ENCODE measurements around the gene SLC2A9. TPM values are rescaled to one million over a fixed set of nuclear protein-coding genes. Genes with fewer than 3 reads are reported as not detected.

The SLC2A9 gene
- total RNA-seq, 1 donor from 2014 or later, result 0.72 TPM

GRCh38 chr4:10041036-10041435 is 19.7 kb upstream of the SLC2A9 start:
- H3K4me1 Mint-ChIP-seq (ENCODE audit: low read depth), result peaks cover 7% of the 10 kb centered on the region
- peaks cover 14% of the 10 kb centered on the region for H3K9me3 Mint-ChIP-seq (ENCODE audit: low read depth)
- H3K27ac Mint-ChIP-seq (ENCODE audit: unreplicated experiment), result no peak overlapping the region
- H3K36me3 Mint-ChIP-seq (ENCODE audit: low read depth), result peaks cover 6% of the 10 kb centered on the region
- H3K4me3 Mint-ChIP-seq (ENCODE audit: unreplicated experiment), result no peak overlapping the region
- TF ChIP-seq CTCF (IDR thresholded peaks at IDR 0.05), result no peak
- no peak for DNase-seq (ENCODE audit: low spot score)
- peaks cover 7% of the 10 kb centered on the region for H3K27me3 Mint-ChIP-seq (ENCODE audit: low read depth)

- Mint-ChIP-seq H3K36me3 (ENCODE audit: low read depth) (peaks cover 6% of the 10 kb centered on the region), H3K4me3 (ENCODE audit: unreplicated experiment) (no peak overlapping the region), H3K27ac (ENCODE audit: unreplicated experiment) (no peak overlapping the region), H3K27me3 (ENCODE audit: low read depth) (peaks cover 7% of the 10 kb centered on the region), H3K4me1 (ENCODE audit: low read depth) (peaks cover 2% of the 10 kb centered on the region), H3K9me3 (ENCODE audit: low read depth) (peaks cover 14% of the 10 kb centered on the region)
- TF ChIP-seq CTCF (IDR thresholded peaks at IDR 0.05), result no peak
- no peak for DNase-seq (ENCODE audit: low spot score)
These were observed 19.0 kb upstream of the SLC2A9 start for GRCh38 chr4:10040049-10040892.

GRCh38 chr4:10036807-10037342 is 15.6 kb upstream of the SLC2A9 start:
- H3K4me1 Mint-ChIP-seq (ENCODE audit: low read depth), result peaks cover 21% of the 10 kb centered on the region
- DNase-seq (ENCODE audit: low spot score), result no peak
- H3K9me3 Mint-ChIP-seq (ENCODE audit: low read depth), result no peaks in the 10 kb centered on the region
- H3K27me3 Mint-ChIP-seq (ENCODE audit: low read depth), result peaks cover 7% of the 10 kb centered on the region
- TF ChIP-seq CTCF (IDR thresholded peaks at IDR 0.05), result no peak
- no peak overlapping the region for H3K4me3 Mint-ChIP-seq (ENCODE audit: unreplicated experiment)
- H3K27ac Mint-ChIP-seq (ENCODE audit: unreplicated experiment), result no peak overlapping the region
- H3K36me3 Mint-ChIP-seq (ENCODE audit: low read depth), result no peaks in the 10 kb centered on the region

GRCh38 chr4:10035130-10035529 is 13.8 kb upstream of the SLC2A9 start:
- no peak for DNase-seq (ENCODE audit: low spot score)
- no peaks in the 10 kb centered on the region for H3K9me3 Mint-ChIP-seq (ENCODE audit: low read depth)
- no peak overlapping the region for H3K27ac Mint-ChIP-seq (ENCODE audit: unreplicated experiment)
- TF ChIP-seq CTCF (IDR thresholded peaks at IDR 0.05), result no peak
- peaks cover 32% of the 10 kb centered on the region for H3K4me1 Mint-ChIP-seq (ENCODE audit: low read depth)
- no peaks in the 10 kb centered on the region for H3K36me3 Mint-ChIP-seq (ENCODE audit: low read depth)
- peaks cover 7% of the 10 kb centered on the region for H3K27me3 Mint-ChIP-seq (ENCODE audit: low read depth)
- no peak overlapping the region for H3K4me3 Mint-ChIP-seq (ENCODE audit: unreplicated experiment)

GRCh38 chr4:10034612-10035104 is 13.4 kb upstream of the SLC2A9 start:
- peaks cover 32% of the 10 kb centered on the region for H3K4me1 Mint-ChIP-seq (ENCODE audit: low read depth)
- H3K27ac Mint-ChIP-seq (ENCODE audit: unreplicated experiment), result no peak overlapping the region
- H3K36me3 Mint-ChIP-seq (ENCODE audit: low read depth), result no peaks in the 10 kb centered on the region
- no peak for DNase-seq (ENCODE audit: low spot score)
- H3K9me3 Mint-ChIP-seq (ENCODE audit: low read depth), result no peaks in the 10 kb centered on the region
- no peak for TF ChIP-seq CTCF (IDR thresholded peaks at IDR 0.05)
- no peak overlapping the region for H3K4me3 Mint-ChIP-seq (ENCODE audit: unreplicated experiment)
- H3K27me3 Mint-ChIP-seq (ENCODE audit: low read depth), result peaks cover 3% of the 10 kb centered on the region
